DND-41 (cell line): ENCODE measurements around the gene FCN1.

Source experiments
- ATAC-seq: fragments of 200-7000 bp; cut with Tn5 transposase; 3 replicates; pipeline ENCODE4 v1.9.1; 2021; ENCODE audit warnings: low read depth; ENCODE audit not compliant: insufficient read depth
- DNase-seq: peaks from one replicate; pipeline ENCODE4 v3.0.0-alpha.2; 2020
- H2AFZ ChIP-seq: 2 replicates; pipeline ENCODE4 v1.6.0; 2012; ENCODE audit warnings: low read depth, low read length
- H3K27ac ChIP-seq: 2 replicates; pipeline ENCODE4 v1.5.1; 2012; ENCODE audit warnings: low read length, inconsistent platforms
- H3K27me3 ChIP-seq: fragments of 200-600 bp; sonication (generic); 2 replicates; pipeline ENCODE4 v1.6.0; 2012; ENCODE audit warnings: low read length, mild to moderate bottlenecking, inconsistent platforms; ENCODE audit not compliant: insufficient read depth, poor library complexity
- H3K36me3 ChIP-seq: 2 replicates; pipeline ENCODE4 v1.5.1; 2012; ENCODE audit warnings: low read length, inconsistent platforms; ENCODE audit not compliant: insufficient read depth
- H3K4me1 ChIP-seq: 2 replicates; pipeline ENCODE4 v1.5.1; 2012; ENCODE audit warnings: mild to moderate bottlenecking, low read length; ENCODE audit not compliant: insufficient read depth
- H3K4me2 ChIP-seq: 2 replicates; pipeline ENCODE4 v1.6.0; 2012; ENCODE audit warnings: mild to moderate bottlenecking, moderate library complexity, low read length, inconsistent platforms; ENCODE audit not compliant: insufficient read depth
- H3K4me3 ChIP-seq, 2 experiments: fragments of 200-600 bp in 1 of 2; shearing (Covaris generic) in 1 of 2; 2 replicates each; pipeline ENCODE4 v1.5.1; 2012 to 2016; ENCODE audit warnings: inconsistent platforms in 2 of 2, low read length in 2 of 2, mild to moderate bottlenecking in 2 of 2, low read depth in 1 of 2, moderate library complexity in 1 of 2
- H3K79me2 ChIP-seq: 2 replicates; pipeline ENCODE4 v1.6.0; 2012; ENCODE audit warnings: low read length, inconsistent platforms; ENCODE audit not compliant: insufficient read depth
- H3K9ac ChIP-seq: 2 replicates; pipeline ENCODE4 v1.6.0; 2012; ENCODE audit warnings: low read depth, mild to moderate bottlenecking, inconsistent platforms, low read length, moderate library complexity
- H3K9me3 ChIP-seq: 2 replicates; pipeline ENCODE4 v1.5.1; 2012; ENCODE audit warnings: low read length, moderate library complexity, mild to moderate bottlenecking, inconsistent platforms; ENCODE audit not compliant: insufficient read depth, severe bottlenecking
- H4K20me1 ChIP-seq: 2 replicates; pipeline ENCODE4 v1.6.0; 2012; ENCODE audit warnings: low read length; ENCODE audit not compliant: insufficient read depth
- CTCF ChIP-seq: IDR thresholded peaks from 2 replicates; pipeline ENCODE4 v1.5.1; 2012; ENCODE audit warnings: borderline replicate concordance, low read length, moderate library complexity, mild to moderate bottlenecking; ENCODE audit not compliant: poor library complexity, severe bottlenecking; ENCODE audit errors: extremely low read depth
- EZH2 ChIP-seq: IDR thresholded peaks from 3 replicates; pipeline ENCODE4 v1.6.1; 2012; ENCODE audit warnings: borderline replicate concordance, low read depth, mild to moderate bottlenecking, moderate library complexity, low read length, inconsistent platforms; ENCODE audit not compliant: severe bottlenecking

Gene FCN1

GRCh38 chr9:134892820-134893420, 24.8 kb downstream of the FCN1 start:
- DNase-seq (no peak), ATAC-seq (no peak)
- TF ChIP-seq EZH2 = no peak
- no peak for TF ChIP-seq CTCF
- no peaks in the 10 kb centered on the region for H3K36me3 ChIP-seq
- H2AFZ ChIP-seq = no peak overlapping the region
- H3K4me1 ChIP-seq = no peaks in the 10 kb centered on the region
- H4K20me1 ChIP-seq = no peaks in the 10 kb centered on the region
- no peak overlapping the region for H3K9ac ChIP-seq
- H3K27me3 ChIP-seq = no peaks in the 10 kb centered on the region
- no peaks in the 10 kb centered on the region for H3K79me2 ChIP-seq
- H3K4me3 ChIP-seq = no peak overlapping the region
- no peaks in the 10 kb centered on the region for H3K9me3 ChIP-seq
- H3K27ac ChIP-seq = no peak overlapping the region
- no peak overlapping the region for H3K4me2 ChIP-seq

DNA sequence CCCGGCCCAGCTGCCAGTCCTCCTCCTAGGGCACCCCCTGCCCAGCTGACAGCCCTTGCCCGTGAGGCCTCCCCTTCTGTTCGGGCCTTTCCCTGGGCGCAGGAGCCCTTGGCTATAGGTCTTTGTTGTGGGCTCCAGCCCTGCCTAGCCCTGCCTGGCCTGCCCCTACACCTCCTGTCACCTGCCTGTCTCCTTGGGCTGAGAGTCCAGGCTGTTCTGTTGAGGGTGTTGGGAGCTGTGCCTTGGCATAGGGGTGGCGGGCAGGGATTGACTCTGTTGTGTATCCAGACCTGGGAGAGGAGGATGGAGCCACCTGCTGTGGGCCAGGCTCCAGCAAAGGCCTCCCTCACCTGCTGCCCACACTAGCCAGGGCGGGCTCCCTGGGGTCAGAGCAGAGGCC, 25.5 kb downstream of the FCN1 start:
- Histone ChIP-seq H3K9me3 (no peaks in the 10 kb centered on the region), H3K79me2 (no peaks in the 10 kb centered on the region), H3K4me2 (no peak overlapping the region), H3K27me3 (no peaks in the 10 kb centered on the region), H4K20me1 (no peaks in the 10 kb centered on the region), H3K4me1 (no peaks in the 10 kb centered on the region), H3K36me3 (no peaks in the 10 kb centered on the region), H3K27ac (no peak overlapping the region), H3K4me3 (no peak overlapping the region), H3K9ac (no peak overlapping the region), H2AFZ (no peak overlapping the region)
- ATAC-seq (no peak), DNase-seq (no peak)
- TF ChIP-seq CTCF = no peak
- no peak for TF ChIP-seq EZH2

DNA sequence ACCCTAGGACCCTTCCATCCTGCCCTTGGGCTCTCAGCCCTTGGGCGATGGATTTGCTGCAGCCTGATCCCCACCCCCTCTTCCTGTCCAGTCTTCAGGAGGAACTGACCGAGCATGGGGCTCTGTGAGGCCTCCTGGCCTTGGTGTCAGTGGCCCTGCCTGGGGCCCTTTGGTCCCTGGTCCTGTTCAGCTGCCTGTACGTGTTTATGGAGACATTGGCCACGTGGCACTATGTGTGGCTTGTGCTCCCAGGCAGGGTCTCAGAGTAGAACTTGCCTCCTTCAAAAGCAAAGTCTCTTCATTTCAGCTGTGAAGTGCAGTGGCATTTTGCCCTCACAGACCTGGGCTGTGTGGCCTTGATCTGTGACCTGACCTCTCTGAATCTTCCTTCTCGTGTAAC, 26.0 kb downstream of the FCN1 start:
- Histone ChIP-seq H3K4me2 (no peak overlapping the region), H3K9me3 (no peaks in the 10 kb centered on the region), H2AFZ (no peak overlapping the region), H3K9ac (no peak overlapping the region), H3K4me3 (no peak overlapping the region), H3K36me3 (no peaks in the 10 kb centered on the region), H4K20me1 (no peaks in the 10 kb centered on the region), H3K27ac (no peak overlapping the region), H3K4me1 (no peaks in the 10 kb centered on the region), H3K27me3 (no peaks in the 10 kb centered on the region), H3K79me2 (no peaks in the 10 kb centered on the region)
- TF ChIP-seq CTCF (no peak), EZH2 (no peak)
- ATAC-seq (no peak), DNase-seq (no peak)

- Histone ChIP-seq H3K36me3 (no peaks in the 10 kb centered on the region), H3K4me2 (no peak overlapping the region), H3K9me3 (no peaks in the 10 kb centered on the region), H3K4me1 (no peaks in the 10 kb centered on the region), H2AFZ (no peak overlapping the region), H3K27ac (no peak overlapping the region), H4K20me1 (no peaks in the 10 kb centered on the region), H3K27me3 (no peaks in the 10 kb centered on the region), H3K9ac (no peak overlapping the region), H3K4me3 (no peak overlapping the region), H3K79me2 (no peaks in the 10 kb centered on the region)
- DNase-seq = no peak
- TF ChIP-seq CTCF (no peak), EZH2 (no peak)
- ATAC-seq = no peak
Measured at GRCh38 chr9:134891053-134891452, 26.7 kb downstream of the FCN1 start.
